Liver (tissue), 9 donors: ENCODE data around the gene NXPH2. TPM values are rescaled to one million over a fixed set of nuclear protein-coding genes. Genes with fewer than 3 reads are reported as not detected.
A peak's percentile ranks its signal among the peaks of the same experiment; 100 is the strongest.

Source experiments
- DNase-seq: peaks from one replicate; pipeline ENCODE4 v3.0.0-alpha.2; 2017; ENCODE audit warnings: low spot score
- H3K27ac ChIP-seq, 2 donors: one replicate each; pipeline ENCODE4 v1.7.0; 2013; ENCODE audit warnings: inconsistent platforms in 2 of 2, low read length in 2 of 2, control low read depth in 1 of 2, low read depth in 1 of 2, mild to moderate bottlenecking in 1 of 2
- H3K27me3 ChIP-seq, 4 donors: one replicate each; pipeline versions ENCODE4 v1.6.1 to v1.7.0; 2013; ENCODE audit warnings: low read length in 3 of 4, inconsistent platforms in 1 of 4, mild to moderate bottlenecking in 1 of 4, moderate library complexity in 1 of 4; ENCODE audit not compliant: control insufficient read depth in 4 of 4, insufficient read depth in 4 of 4
- H3K36me3 ChIP-seq, 4 donors: one replicate each; pipeline versions ENCODE4 v1.6.1 to v1.7.0; 2013; ENCODE audit warnings: low read length in 3 of 4, mild to moderate bottlenecking in 3 of 4, low read depth in 1 of 4, moderate library complexity in 1 of 4; ENCODE audit not compliant: control insufficient read depth in 4 of 4, insufficient read depth in 3 of 4
- H3K4me1 ChIP-seq, 4 donors: one replicate each; pipeline versions ENCODE4 v1.6.1 to v1.7.0; 2013; ENCODE audit warnings: low read length in 3 of 4, mild to moderate bottlenecking in 3 of 4, moderate library complexity in 1 of 4; ENCODE audit not compliant: control insufficient read depth in 4 of 4, insufficient read depth in 4 of 4
- H3K4me3 ChIP-seq, 3 donors: one replicate each; pipeline versions ENCODE4 v1.6.1 to v1.7.0; 2013; ENCODE audit warnings: low read length in 3 of 3, control low read depth in 1 of 3, low read depth in 1 of 3, mild to moderate bottlenecking in 1 of 3
- H3K9ac ChIP-seq, 2 donors: one replicate each; pipeline ENCODE4 v1.7.0; 2013; ENCODE audit warnings: low read length in 2 of 2, mild to moderate bottlenecking in 2 of 2, moderate library complexity in 2 of 2, control low read depth in 1 of 2, low read depth in 1 of 2
- H3K9me3 ChIP-seq, 4 donors: one replicate each; pipeline versions ENCODE4 v1.6.1 to v1.7.0; 2013; ENCODE audit warnings: low read length in 3 of 4; ENCODE audit not compliant: control insufficient read depth in 4 of 4
- CTCF ChIP-seq: fragments of 150-350 bp; IDR thresholded peaks from 2 replicates; pipeline ENCODE4 v1.5.1; 2017; ENCODE audit warnings: improper control_type of control experiment, low read depth, low read length; ENCODE audit not compliant: missing input control
- EGR1 ChIP-seq, 2 donors: IDR thresholded peaks; 2 replicates each; pipeline ENCODE4 v1.6.1; 2016 to 2018; ENCODE audit warnings: antibody characterized with exemption in 2 of 2, low read depth in 2 of 2
- FOXA2 ChIP-seq: IDR thresholded peaks from 2 replicates; pipeline ENCODE4 v1.6.1; 2016; ENCODE audit warnings: antibody characterized with exemption
- GABPA ChIP-seq, 2 donors: IDR thresholded peaks in 1 of 2; conservative IDR thresholded peaks in 1 of 2; 2 replicates each; pipeline ENCODE4 v1.6.1; 2016; ENCODE audit warnings: antibody characterized with exemption in 2 of 2, mild to moderate bottlenecking in 1 of 2, moderate library complexity in 1 of 2
- HNF4A ChIP-seq, 2 donors: conservative IDR thresholded peaks; 2 replicates each; pipeline ENCODE4 v1.6.1; 2016; ENCODE audit warnings: antibody characterized with exemption in 2 of 2, mild to moderate bottlenecking in 2 of 2
- HNF4G ChIP-seq: IDR thresholded peaks from 2 replicates; pipeline ENCODE4 v1.6.1; 2016; ENCODE audit warnings: antibody characterized with exemption
- JUND ChIP-seq, 2 donors: IDR thresholded peaks; 2 replicates each; pipeline ENCODE4 v1.6.1; 2016; ENCODE audit warnings: antibody characterized with exemption in 2 of 2
- MAX ChIP-seq: IDR thresholded peaks from 2 replicates; pipeline ENCODE4 v1.6.1; 2016; ENCODE audit warnings: antibody characterized with exemption
- NR2F2 ChIP-seq: IDR thresholded peaks from 2 replicates; pipeline ENCODE4 v1.6.1; 2016; ENCODE audit warnings: antibody characterized with exemption
- RAD21 ChIP-seq, 2 donors: IDR thresholded peaks; 2 replicates each; pipeline ENCODE4 v1.6.1; 2016; ENCODE audit warnings: antibody characterized with exemption in 2 of 2, mild to moderate bottlenecking in 2 of 2
- REST ChIP-seq: IDR thresholded peaks from 2 replicates; pipeline ENCODE4 v1.6.1; 2016; ENCODE audit warnings: antibody characterized with exemption, mild to moderate bottlenecking
- RXRA ChIP-seq, 2 donors: IDR thresholded peaks; 2 replicates each; pipeline ENCODE4 v1.6.1; 2017 to 2018; ENCODE audit warnings: antibody characterized with exemption in 2 of 2, mild to moderate bottlenecking in 1 of 2
- SP1 ChIP-seq: IDR thresholded peaks from 2 replicates; pipeline ENCODE4 v1.6.1; 2018; ENCODE audit warnings: antibody characterized with exemption, mild to moderate bottlenecking
- TAF1 ChIP-seq: conservative IDR thresholded peaks from 2 replicates; pipeline ENCODE4 v1.6.1; 2016; ENCODE audit warnings: antibody characterized with exemption, mild to moderate bottlenecking
- ZBTB33 ChIP-seq: IDR thresholded peaks from 2 replicates; pipeline ENCODE4 v1.6.1; 2016; ENCODE audit warnings: antibody characterized with exemption
- WGBS: extraction: QIAGEN DNeasy Blood & Tissue Kit; methylation state at CpG from one replicate; pipeline ENCODE4 v1.1.7; 2013; 5-methylcytosine and 5-hydroxymethylcytosine counted together
- polyA plus RNA-seq, 2 donors: library from polyadenylated mRNA; stranded (reverse) in 1 of 2; unstranded in 1 of 2; fragments of 200-250 nt in 1 of 2; fragments of >200 nt in 1 of 2; fragmentation: Nextera tagmentation in 1 of 2; extraction: Ambion mirVana in 1 of 2; gene quantifications; one replicate each; pipeline versions ENCODE4 v1.2.1 to v1.2.3, GENCODE V29; 2013 to 2015
- total RNA-seq, 2 donors: library from RNA; depleted of rRNA; stranded (reverse); fragments of >200 nt; gene quantifications; one replicate each; pipeline ENCODE4 v1.2.3, GENCODE V29; 2014
- donor health status: healthy.
- donor health status: healthy.
- donor health status: healthy.
- donor health status: healthy.
- donor health status: healthy.

NXPH2 gene
- total and polyA plus RNA-seq, 4 donors = 0.15 to 0.19 TPM; not detected in 2

- no peaks in the 10 kb centered on the region for H3K9me3 ChIP-seq
- 19% methylated on average over 3 of the region's 3 CpGs for WGBS
- no peak for DNase-seq
- no peaks in the 10 kb centered on the region for H3K4me1 ChIP-seq
- H3K9ac ChIP-seq = no peak overlapping the region
- H3K27me3 ChIP-seq = no peaks in the 10 kb centered on the region
- H3K27ac ChIP-seq = no peak overlapping the region
- no peaks in the 10 kb centered on the region for H3K36me3 ChIP-seq
- H3K4me3 ChIP-seq = no peak overlapping the region
- TF ChIP-seq RAD21 (IDR thresholded peaks at IDR 0.05) = peak; percentile 89 to 91
- peak; percentile 69 for TF ChIP-seq CTCF
- TF ChIP-seq HNF4G = no peak
Measured at GRCh38 chr2:138827426-138828054, 47.4 kb upstream of the NXPH2 start.

- H3K9ac ChIP-seq = no peak overlapping the region
- H3K27me3 ChIP-seq = peaks cover 0 to under 1% (median 0%) of the 10 kb centered on the region in 4 donors
- H3K9me3 ChIP-seq = no peaks in the 10 kb centered on the region
- WGBS = 88% methylated on average over 2 of the region's 2 CpGs
- no peak for TF ChIP-seq RAD21 (IDR thresholded peaks at IDR 0.05)
- no peak for TF ChIP-seq SP1
- TF ChIP-seq JUND (IDR thresholded peaks at IDR 0.05) = no peak
- no peak for TF ChIP-seq HNF4A (conservative IDR thresholded peaks at IDR 0.05)
- no peak for TF ChIP-seq REST
- no peak for TF ChIP-seq ZBTB33
- TF ChIP-seq TAF1 = no peak
- no peak for TF ChIP-seq CTCF
- no peak for TF ChIP-seq GABPA (IDR thresholded peaks at IDR 0.05 in 1 of 2, conservative IDR thresholded peaks at IDR 0.05 in 1 of 2)
- no peak for TF ChIP-seq FOXA2
- no peak for TF ChIP-seq MAX
- TF ChIP-seq EGR1 (IDR thresholded peaks at IDR 0.05; ENCODE audit: low read depth in 2 of 2) = no peak
- no peak for TF ChIP-seq NR2F2
- no peak for TF ChIP-seq RXRA (IDR thresholded peaks at IDR 0.05)
- TF ChIP-seq HNF4G = no peak
- no peak overlapping the region for H3K27ac ChIP-seq
- no peak overlapping the region for H3K4me3 ChIP-seq
- H3K4me1 ChIP-seq = no peaks in the 10 kb centered on the region
- H3K36me3 ChIP-seq = no peaks in the 10 kb centered on the region
- DNase-seq = no peak
Measured at GRCh38 chr2:138823666-138824065, 43.5 kb upstream of the NXPH2 start.
